ENCODE data around the gene DLGAP1. TPM values are rescaled to one million over a fixed set of nuclear protein-coding genes. Genes with fewer than 3 reads are reported as not detected.

The DLGAP1 gene
- total RNA-seq, 3 donors from 2014 or later (not counting 1 experiment from before 2014, with no cell fraction given): not detected

DNA sequence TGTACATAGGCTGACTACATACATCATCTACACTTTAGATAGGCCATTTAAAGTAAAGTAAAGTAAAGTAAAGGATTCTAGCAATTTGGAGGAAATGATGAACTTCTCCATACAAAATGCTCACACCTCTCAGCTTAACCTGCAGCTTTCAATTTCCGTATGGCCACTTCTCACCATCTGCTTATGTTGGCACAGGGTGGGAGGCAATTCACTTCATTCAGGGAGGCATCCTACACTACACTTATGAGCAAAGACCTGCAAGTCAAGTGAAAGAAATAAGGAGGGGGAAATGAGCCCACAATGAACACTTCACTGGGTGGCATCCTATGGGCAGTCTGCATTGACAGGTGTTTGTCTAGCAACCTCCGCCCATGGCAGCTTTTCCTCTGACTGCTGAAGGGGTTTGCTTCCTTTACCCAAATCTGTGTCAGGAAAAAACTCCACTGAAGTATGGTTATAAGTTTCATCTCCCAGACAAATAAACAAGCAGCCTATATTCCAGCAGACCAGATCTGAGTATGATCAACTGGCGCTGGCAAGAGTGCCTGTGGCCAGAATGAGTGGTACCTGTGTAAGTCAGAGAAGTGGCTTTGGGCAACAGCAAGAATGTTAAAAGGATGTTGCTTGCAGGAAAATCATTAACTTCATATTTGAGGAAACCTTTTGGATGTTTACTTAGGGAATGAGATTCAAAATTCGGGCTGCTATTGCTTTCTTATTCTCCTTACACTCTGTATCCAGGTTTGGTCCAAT, 556.1 kb downstream of the DLGAP1 start:
- Histone ChIP-seq H3K36me3 (ENCODE audit: control insufficient read depth, insufficient read depth, low read length) (no peaks in the 10 kb centered on the region), H3K4me1 (ENCODE audit: control insufficient read depth, insufficient read depth, low read length) (no peaks in the 10 kb centered on the region), H3K4me3 (ENCODE audit: low read length) (no peak overlapping the region), H3K27me3 (ENCODE audit: control insufficient read depth, insufficient read depth, low read length) (no peaks in the 10 kb centered on the region), H3K27ac (ENCODE audit: low read length) (no peak overlapping the region), H3K9me3 (ENCODE audit: control insufficient read depth, insufficient read depth, low read length) (no peaks in the 10 kb centered on the region)
- Mint-ChIP-seq H3K9me3 (peaks cover 3 to 5% of the 10 kb centered on the region in 2 donors), H3K27ac (no peak overlapping the region), H3K27me3 (ENCODE audit: low read depth in 2 of 2) (peaks cover 0 to 5% of the 10 kb centered on the region in 2 donors), H3K4me1 (no peaks in the 10 kb centered on the region), H3K36me3 (no peaks in the 10 kb centered on the region), H3K4me3 (no peak overlapping the region)
- DNase-seq: no peak
- intact Hi-C loops (cut with micrococcal nuclease): no loop called here
- TF ChIP-seq CTCF (IDR thresholded peaks at IDR 0.05): no peak
- no peak for ATAC-seq
- WGBS (ENCODE audit: insufficient coverage): 78% methylated on average over 3 of the region's 4 CpGs

- no peak overlapping the region for H3K4me3 Mint-ChIP-seq
These were observed 563.0 kb downstream of the DLGAP1 start for GRCh38 chr18:3892152-3892551.

GRCh38 chr18:3891245-3891644, 563.9 kb downstream of the DLGAP1 start:
- Histone ChIP-seq H3K27ac (ENCODE audit: low read length) (no peak overlapping the region), H3K4me1 (ENCODE audit: control insufficient read depth, insufficient read depth, low read length) (no peaks in the 10 kb centered on the region), H3K9me3 (ENCODE audit: control insufficient read depth, insufficient read depth, low read length) (no peaks in the 10 kb centered on the region), H3K27me3 (ENCODE audit: control insufficient read depth, insufficient read depth, low read length) (no peaks in the 10 kb centered on the region), H3K4me3 (ENCODE audit: low read length) (no peak overlapping the region), H3K36me3 (ENCODE audit: control insufficient read depth, insufficient read depth, low read length) (no peaks in the 10 kb centered on the region)
- H3K4me1 Mint-ChIP-seq: no peaks in the 10 kb centered on the region
- intact Hi-C loops (cut with micrococcal nuclease): no loop called here
- ATAC-seq: no peak
- H3K27me3 Mint-ChIP-seq (ENCODE audit: low read depth in 2 of 2): no peaks in the 10 kb centered on the region
- no peak overlapping the region for H3K4me3 Mint-ChIP-seq
- 77% methylated on average over 2 of the region's 3 CpGs for WGBS (ENCODE audit: insufficient coverage)
- TF ChIP-seq CTCF (IDR thresholded peaks at IDR 0.05): no peak
- H3K27ac Mint-ChIP-seq: no peak overlapping the region
- peaks cover 0 to 4% of the 10 kb centered on the region in 2 donors for H3K9me3 Mint-ChIP-seq
- DNase-seq: no peak
- no peaks in the 10 kb centered on the region for H3K36me3 Mint-ChIP-seq

More at GRCh38 chr18:3892152-3892551, 563.0 kb downstream of the DLGAP1 start:
- Mint-ChIP-seq H3K4me1 (no peaks in the 10 kb centered on the region), H3K9me3 (peaks cover 0 to 4% of the 10 kb centered on the region in 2 donors), H3K27me3 (ENCODE audit: low read depth in 2 of 2) (no peaks in the 10 kb centered on the region), H3K36me3 (no peaks in the 10 kb centered on the region), H3K27ac (no peak overlapping the region)
- no peaks in the 10 kb centered on the region for H3K36me3 ChIP-seq (ENCODE audit: control insufficient read depth, insufficient read depth, low read length)
- intact Hi-C loops (cut with micrococcal nuclease): no loop called here
- DNase-seq (no peak), ATAC-seq (no peak)
- no peak overlapping the region for H3K4me3 ChIP-seq (ENCODE audit: low read length)
- H3K27ac ChIP-seq (ENCODE audit: low read length): no peak overlapping the region
- H3K27me3 ChIP-seq (ENCODE audit: control insufficient read depth, insufficient read depth, low read length): no peaks in the 10 kb centered on the region
- H3K4me1 ChIP-seq (ENCODE audit: control insufficient read depth, insufficient read depth, low read length): no peaks in the 10 kb centered on the region
- 89% methylated on average over 2 of the region's 2 CpGs for WGBS (ENCODE audit: insufficient coverage)
- TF ChIP-seq CTCF (IDR thresholded peaks at IDR 0.05): no peak
- no peaks in the 10 kb centered on the region for H3K9me3 ChIP-seq (ENCODE audit: control insufficient read depth, insufficient read depth, low read length)

GRCh38 chr18:3889803-3890202, 565.3 kb downstream of the DLGAP1 start:
- Mint-ChIP-seq H3K27ac (no peak overlapping the region), H3K4me1 (no peaks in the 10 kb centered on the region), H3K9me3 (peaks cover 0 to 6% of the 10 kb centered on the region in 2 donors), H3K4me3 (no peak overlapping the region), H3K36me3 (no peaks in the 10 kb centered on the region), H3K27me3 (ENCODE audit: low read depth in 2 of 2) (peaks cover 3 to 9% of the 10 kb centered on the region in 2 donors)
- intact Hi-C loops (cut with micrococcal nuclease): no loop called here
- Histone ChIP-seq H3K4me3 (ENCODE audit: low read length) (no peak overlapping the region), H3K4me1 (ENCODE audit: control insufficient read depth, insufficient read depth, low read length) (no peaks in the 10 kb centered on the region), H3K9me3 (ENCODE audit: control insufficient read depth, insufficient read depth, low read length) (no peaks in the 10 kb centered on the region), H3K36me3 (ENCODE audit: control insufficient read depth, insufficient read depth, low read length) (no peaks in the 10 kb centered on the region), H3K27me3 (ENCODE audit: control insufficient read depth, insufficient read depth, low read length) (no peaks in the 10 kb centered on the region), H3K27ac (ENCODE audit: low read length) (no peak overlapping the region)
- no peak for ATAC-seq
- WGBS (ENCODE audit: insufficient coverage): 83% methylated on average over 3 of the region's 3 CpGs
- no peak for TF ChIP-seq CTCF (IDR thresholded peaks at IDR 0.05)
- DNase-seq: no peak
